ENCODE measurements around the gene POC1B.

DNA sequence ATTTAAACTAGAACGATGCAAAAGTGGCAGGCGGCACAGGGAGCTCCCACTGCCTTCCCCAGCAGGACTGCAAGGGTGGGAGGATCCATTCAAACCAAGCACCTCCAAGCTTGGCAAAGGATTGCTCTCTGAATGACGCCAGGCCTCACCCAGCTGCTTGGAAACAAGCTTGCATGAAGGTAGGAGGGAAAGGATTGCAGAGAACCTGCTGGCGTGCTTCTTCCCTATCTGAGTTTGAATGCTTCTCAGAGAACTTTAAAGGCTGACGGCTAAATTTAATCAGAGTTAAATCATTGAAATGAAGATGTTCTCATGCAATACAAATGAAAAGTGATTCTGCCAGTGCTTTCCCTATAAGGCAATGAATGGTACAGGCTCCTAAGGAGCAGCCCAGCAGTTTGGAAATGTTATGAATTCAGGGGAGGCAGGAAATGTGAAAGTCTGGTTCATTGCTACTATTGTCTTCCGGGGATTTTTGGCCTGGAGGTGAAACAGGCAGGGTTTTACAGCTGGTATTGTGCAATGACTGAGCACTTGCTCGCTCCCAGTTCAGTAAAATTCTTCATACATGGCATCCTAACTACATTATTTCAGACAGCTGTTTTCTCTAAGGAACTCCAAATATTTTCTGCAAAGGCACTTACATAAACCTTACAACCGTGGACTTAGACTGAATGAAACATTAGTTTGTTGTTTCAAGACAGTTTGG, 141.6 kb downstream of the POC1B start:
- TF ChIP-seq POLR2A (IDR thresholded peaks at IDR 0.05; ENCODE audit: low read depth, low read length) (no peak), POLR2AphosphoS5 (IDR thresholded peaks at IDR 0.05; ENCODE audit: low read depth, low read length) (no peak)
